Keratinocyte (primary cell): ENCODE data around the gene RFPL1. TPM values are rescaled to one million over a fixed set of nuclear protein-coding genes. Genes with fewer than 3 reads are reported as not detected.
A peak's percentile ranks its signal among the peaks of the same experiment; 100 is the strongest.
"Not testable (repeated sequence)": the region's sequence is repeated elsewhere in the genome, so short reads cannot be mapped to it uniquely, and the experiment has no call there.

Experiments used
- DNase-seq: peaks from one replicate; pipeline ENCODE4 v3.0.0-alpha.2; 2011; ENCODE audit warnings: low read depth, missing footprints, low spot score
- FAIRE-seq: peaks from 2 replicates; lab custom pipeline; 2011; peaks lifted over from hg19 to GRCh38; lab: Jason Lieb, UNC
- H2AFZ ChIP-seq: 2 replicates; pipeline ENCODE4 v1.6.0; 2012; ENCODE audit warnings: low read length, control low read depth, inconsistent platforms; ENCODE audit not compliant: control insufficient read depth
- H3K27ac ChIP-seq: 2 replicates; pipeline ENCODE4 v1.5.1; 2011; ENCODE audit warnings: low read length; ENCODE audit not compliant: control insufficient read depth, insufficient read depth
- H3K27me3 ChIP-seq: 3 replicates; pipeline ENCODE4 v1.6.0; 2011; ENCODE audit warnings: low read length; ENCODE audit not compliant: control insufficient read depth, insufficient read depth; ENCODE audit errors: extremely low read depth
- H3K36me3 ChIP-seq, 2 experiments: 2 replicates in 1 of 2; 3 replicates in 1 of 2; pipeline ENCODE4 v1.5.1; 2011; ENCODE audit warnings: low read length in 2 of 2, mild to moderate bottlenecking in 1 of 2; ENCODE audit not compliant: control insufficient read depth in 2 of 2, insufficient read depth in 2 of 2; ENCODE audit errors: extremely low read depth in 1 of 2
- H3K4me1 ChIP-seq: 3 replicates; pipeline ENCODE4 v1.5.1; 2011; ENCODE audit warnings: low read length; ENCODE audit not compliant: control insufficient read depth, insufficient read depth; ENCODE audit errors: extremely low read depth
- H3K4me2 ChIP-seq: 3 replicates; pipeline ENCODE4 v1.6.0; 2011; ENCODE audit warnings: low read depth, low read length; ENCODE audit not compliant: control insufficient read depth, insufficient read depth; ENCODE audit errors: extremely low read depth
- H3K4me3 ChIP-seq, 3 experiments: fragments of 200-600 bp in 1 of 3; sonication (generic) in 1 of 3; 2 replicates in 2 of 3; 3 replicates in 1 of 3; pipeline ENCODE4 v1.5.1; 2011 to 2016; ENCODE audit warnings: low read length in 3 of 3, mild to moderate bottlenecking in 3 of 3, control low read depth in 2 of 3, inconsistent platforms in 1 of 3, low read depth in 1 of 3, mixed read lengths in 1 of 3, mixed run types in 1 of 3, moderate library complexity in 1 of 3; ENCODE audit not compliant: control insufficient read depth in 2 of 3, insufficient read depth in 2 of 3; ENCODE audit errors: extremely low read depth in 1 of 3
- H3K79me2 ChIP-seq: 2 replicates; pipeline ENCODE4 v1.6.0; 2012; ENCODE audit warnings: low read length; ENCODE audit not compliant: control insufficient read depth, insufficient read depth
- H3K9ac ChIP-seq: 3 replicates; pipeline ENCODE4 v1.6.0; 2011; ENCODE audit warnings: low read length; ENCODE audit not compliant: control insufficient read depth, insufficient read depth; ENCODE audit errors: extremely low read depth
- H3K9me1 ChIP-seq: 3 replicates; pipeline ENCODE4 v1.6.0; 2011; ENCODE audit warnings: low read length; ENCODE audit not compliant: control insufficient read depth, insufficient read depth; ENCODE audit errors: extremely low read depth
- H3K9me3 ChIP-seq: 2 replicates; pipeline ENCODE4 v1.5.1; 2012; ENCODE audit warnings: low read depth, low read length; ENCODE audit not compliant: control insufficient read depth
- H4K20me1 ChIP-seq: 3 replicates; pipeline ENCODE4 v1.6.0; 2011; ENCODE audit warnings: low read length; ENCODE audit not compliant: control insufficient read depth, insufficient read depth; ENCODE audit errors: extremely low read depth
- EZH2 ChIP-seq: IDR thresholded peaks from one replicate; pipeline ENCODE4 v1.6.1; 2012; ENCODE audit warnings: inconsistent platforms, mild to moderate bottlenecking, low read length, moderate library complexity
- dilution Hi-C: fragments of 300-500 bp; cut with MboI; formaldehyde crosslinking; loops from one replicate; pipeline ENCODE4 v1.7.0; 2020; ENCODE audit warnings: low sequenced_read_pairs; ENCODE audit not compliant: extremely low pct_ligation_motif_present
- polyA plus RNA-seq, 5 experiments: library from polyadenylated mRNA; depleted of rRNA in 3 of 5; stranded (reverse) in 3 of 5; stranded (forward) in 1 of 5; unstranded in 1 of 5; fragments of >200 nt; gene quantifications; 1 replicate in 1 of 5; 2 replicates in 3 of 5; 3 replicates in 1 of 5; pipeline versions ENCODE4 v1.2.1 to v1.2.3, GENCODE V29; 2011 to 2012; ENCODE audit warnings: missing spikeins in 2 of 5, low read depth in 1 of 5, low replicate concordance in 1 of 5
- TF ChIP-seq, protein P1 (sequence below), 3 experiments: IDR thresholded peaks in 1 of 3; conservative IDR thresholded peaks in 1 of 3; optimal IDR thresholded peaks in 1 of 3; 2 replicates in 2 of 3; 3 replicates in 1 of 3; pipeline versions ENCODE3 to v1.5.1; 2011; ENCODE audit warnings: low read length in 3 of 3, mild to moderate bottlenecking in 3 of 3, moderate library complexity in 2 of 3, control low read depth in 1 of 3, inconsistent platforms in 1 of 3; ENCODE audit not compliant: insufficient read depth in 2 of 3; ENCODE audit errors: extremely low read depth in 1 of 3

The RFPL1 gene
- polyA plus RNA-seq, 1 donor (not counting 4 experiments of a cell fraction or from before 2014, with no cell fraction given): not detected

DNA sequence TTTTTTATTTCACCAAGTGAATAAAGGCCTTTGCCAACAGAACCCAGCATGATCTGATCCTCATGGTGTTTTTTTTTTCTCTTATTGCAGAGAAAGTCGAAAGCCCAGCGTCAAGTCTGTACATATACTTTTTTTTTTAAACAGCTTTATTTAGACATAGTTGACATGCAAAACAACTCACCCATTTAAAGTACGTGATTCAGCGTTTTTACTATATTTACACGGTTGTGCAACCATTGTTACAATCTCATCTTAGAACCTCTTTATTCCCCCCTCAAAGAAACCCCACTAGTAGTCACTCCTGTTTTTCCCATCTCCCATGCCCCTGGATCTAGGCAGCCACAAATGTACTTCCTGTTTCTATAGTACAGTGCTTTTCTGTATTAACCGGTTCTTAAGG lies 29.4 kb upstream of the RFPL1 start:
- no peaks in the 10 kb centered on the region for H4K20me1 ChIP-seq
- H3K36me3 ChIP-seq: no peaks in the 10 kb centered on the region
- no peak overlapping the region for H3K9ac ChIP-seq
- no peak for DNase-seq
- TF ChIP-seq, protein P1, sequence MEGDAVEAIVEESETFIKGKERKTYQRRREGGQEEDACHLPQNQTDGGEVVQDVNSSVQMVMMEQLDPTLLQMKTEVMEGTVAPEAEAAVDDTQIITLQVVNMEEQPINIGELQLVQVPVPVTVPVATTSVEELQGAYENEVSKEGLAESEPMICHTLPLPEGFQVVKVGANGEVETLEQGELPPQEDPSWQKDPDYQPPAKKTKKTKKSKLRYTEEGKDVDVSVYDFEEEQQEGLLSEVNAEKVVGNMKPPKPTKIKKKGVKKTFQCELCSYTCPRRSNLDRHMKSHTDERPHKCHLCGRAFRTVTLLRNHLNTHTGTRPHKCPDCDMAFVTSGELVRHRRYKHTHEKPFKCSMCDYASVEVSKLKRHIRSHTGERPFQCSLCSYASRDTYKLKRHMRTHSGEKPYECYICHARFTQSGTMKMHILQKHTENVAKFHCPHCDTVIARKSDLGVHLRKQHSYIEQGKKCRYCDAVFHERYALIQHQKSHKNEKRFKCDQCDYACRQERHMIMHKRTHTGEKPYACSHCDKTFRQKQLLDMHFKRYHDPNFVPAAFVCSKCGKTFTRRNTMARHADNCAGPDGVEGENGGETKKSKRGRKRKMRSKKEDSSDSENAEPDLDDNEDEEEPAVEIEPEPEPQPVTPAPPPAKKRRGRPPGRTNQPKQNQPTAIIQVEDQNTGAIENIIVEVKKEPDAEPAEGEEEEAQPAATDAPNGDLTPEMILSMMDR (optimal IDR thresholded peaks at IDR 0.05 in 1 of 3, IDR thresholded peaks at IDR 0.05 in 1 of 3, conservative IDR thresholded peaks at IDR 0.05 in 1 of 3; ENCODE audit: extremely low read depth in 1 of 3, insufficient read depth in 2 of 3, low read length in 3 of 3): no peak
- no peak for TF ChIP-seq EZH2
- H3K4me3 ChIP-seq: no peak overlapping the region
- H2AFZ ChIP-seq: peak overlapping the region; percentile 12
- no peaks in the 10 kb centered on the region for H3K27me3 ChIP-seq
- H3K79me2 ChIP-seq: no peaks in the 10 kb centered on the region
- dilution Hi-C loops: no loop called here
- no peaks in the 10 kb centered on the region for H3K9me1 ChIP-seq
- no peak overlapping the region for H3K4me2 ChIP-seq
- no peaks in the 10 kb centered on the region for H3K4me1 ChIP-seq
- H3K9me3 ChIP-seq: no peaks in the 10 kb centered on the region
- FAIRE-seq: no peak
- H3K27ac ChIP-seq: no peak overlapping the region

DNA sequence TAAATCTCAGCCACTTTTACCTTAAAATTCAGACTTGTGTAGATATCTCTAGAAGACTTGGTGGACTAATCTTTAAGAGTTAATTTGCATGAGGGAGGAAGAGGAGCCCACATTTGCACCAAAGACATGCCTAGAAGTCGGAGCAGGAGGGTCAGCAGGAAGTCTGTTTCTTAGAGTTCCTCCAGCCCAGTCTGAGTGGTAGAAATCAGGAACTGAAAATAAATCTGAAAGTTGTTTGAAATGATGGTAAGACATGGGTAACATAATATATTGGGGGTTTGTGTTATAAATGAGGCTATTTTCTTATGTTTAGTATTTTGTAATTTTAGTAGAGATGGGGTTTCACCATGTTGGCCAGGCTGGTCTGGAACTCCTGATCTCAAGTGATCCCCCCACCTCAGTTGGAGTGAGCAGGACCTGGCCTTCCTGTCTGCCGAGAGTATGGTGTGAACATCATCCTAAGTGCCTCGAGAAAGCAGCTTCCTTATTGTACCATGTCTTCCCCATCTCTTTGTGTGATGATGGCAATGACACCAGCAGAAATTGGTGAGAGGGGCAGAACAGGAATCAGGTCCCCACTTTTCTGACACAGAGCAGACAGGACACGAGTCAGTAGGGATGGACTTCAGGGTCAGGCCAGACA lies 26.7 kb upstream of the RFPL1 start:
- H3K79me2 ChIP-seq, H3K27ac ChIP-seq, H3K9ac ChIP-seq, H2AFZ ChIP-seq, H3K27me3 ChIP-seq, FAIRE-seq, H3K4me3 ChIP-seq, H3K4me1 ChIP-seq, DNase-seq, H3K9me3 ChIP-seq, H3K4me2 ChIP-seq, H4K20me1 ChIP-seq, H3K9me1 ChIP-seq, H3K36me3 ChIP-seq, dilution Hi-C loops: not testable (repeated sequence)

DNA sequence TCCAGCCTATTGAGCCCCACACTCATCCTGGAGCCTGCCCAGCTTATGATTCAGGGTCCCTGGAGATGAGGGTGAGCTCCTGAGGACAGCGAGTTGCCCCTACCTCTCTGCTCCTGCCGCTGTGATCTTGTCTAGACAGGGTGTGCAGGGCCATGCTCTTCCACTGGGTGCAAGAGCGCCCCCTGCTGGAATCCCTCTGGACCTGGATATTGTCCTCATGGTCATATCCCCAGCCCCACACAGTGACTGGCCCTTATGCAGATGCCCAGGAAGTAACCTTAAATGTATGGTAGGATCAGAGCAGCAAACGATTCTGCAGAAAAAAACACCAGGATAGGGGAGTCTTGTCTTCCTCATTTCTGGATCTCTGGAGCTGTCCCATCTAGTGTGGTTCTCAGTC lies 25.6 kb upstream of the RFPL1 start:
- H3K9me1 ChIP-seq, H3K4me3 ChIP-seq, H3K27ac ChIP-seq, H3K4me2 ChIP-seq, DNase-seq, H2AFZ ChIP-seq, H3K36me3 ChIP-seq, H3K9me3 ChIP-seq, H3K4me1 ChIP-seq, H3K27me3 ChIP-seq, H3K9ac ChIP-seq, H3K79me2 ChIP-seq, H4K20me1 ChIP-seq, dilution Hi-C loops: not testable (repeated sequence)
- FAIRE-seq: peak; percentile 91
- TF ChIP-seq, protein P1 (optimal IDR thresholded peaks at IDR 0.05 in 1 of 3, IDR thresholded peaks at IDR 0.05 in 1 of 3, conservative IDR thresholded peaks at IDR 0.05 in 1 of 3; ENCODE audit: extremely low read depth in 1 of 3, insufficient read depth in 2 of 3, low read length in 3 of 3): peak in 2 of 3 experiments; percentile 33 to 58

DNA sequence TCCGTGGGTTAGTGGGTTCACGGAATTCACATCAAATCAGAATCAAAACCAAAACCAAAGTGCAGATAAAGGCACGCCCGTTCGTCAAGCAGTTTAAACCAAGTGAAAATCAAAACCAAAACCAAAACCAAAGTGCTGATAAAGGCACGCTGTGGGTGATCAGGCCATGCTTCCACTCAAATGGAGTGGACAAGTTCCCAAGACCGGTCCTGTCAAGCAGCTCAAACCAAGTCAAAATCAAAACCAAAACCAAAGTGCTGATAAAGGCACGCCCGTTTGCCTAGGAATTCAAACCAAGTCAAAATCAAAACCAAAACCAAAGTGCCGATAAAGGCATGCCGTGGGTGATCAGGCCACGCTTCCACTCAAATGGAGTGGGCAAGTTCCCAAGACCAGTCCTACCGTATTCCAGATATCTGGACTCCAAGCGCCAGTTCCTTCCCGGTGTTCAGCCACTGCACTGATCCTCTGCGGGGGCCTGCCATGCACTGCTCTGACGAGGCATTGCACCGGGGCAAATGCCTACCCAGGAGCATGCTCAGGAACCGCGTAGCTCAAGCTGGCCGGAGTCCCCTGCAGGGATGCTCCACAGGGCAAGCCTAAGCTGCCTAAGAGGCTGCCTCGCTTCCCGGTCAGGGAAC lies 23.3 kb upstream of the RFPL1 start:
- peak overlapping the region; percentile 57 for H3K9ac ChIP-seq

More for the DNA sequence above, 23.3 kb upstream of the RFPL1 start:
- H2AFZ ChIP-seq: peak overlapping the region; percentile 78
- DNase-seq, H3K36me3 ChIP-seq, FAIRE-seq, H3K4me1 ChIP-seq, H3K27me3 ChIP-seq, H3K9me3 ChIP-seq, H3K9me1 ChIP-seq, H3K27ac ChIP-seq, dilution Hi-C loops, H4K20me1 ChIP-seq, H3K79me2 ChIP-seq: not testable (repeated sequence)
- H3K4me2 ChIP-seq: peak overlapping the region; percentile 83
- H3K4me3 ChIP-seq: peak overlapping the region; percentile 29 to 74 (median 29)
